NT2/D1 (cell line): ENCODE data around the gene TATDN2.

Experiments used
- SUZ12 ChIP-seq: IDR thresholded peaks from 2 replicates; pipeline ENCODE4 v1.6.1; 2011; ENCODE audit not compliant: insufficient read length, insufficient read depth; ENCODE audit errors: extremely low read depth
- YY1 ChIP-seq: IDR thresholded peaks from 2 replicates; pipeline ENCODE4 v1.6.1; 2011; ENCODE audit not compliant: insufficient read length, insufficient read depth
- ZNF274 ChIP-seq: IDR thresholded peaks from 2 replicates; pipeline ENCODE4 v1.6.1; 2011; ENCODE audit warnings: mild to moderate bottlenecking, low read depth, low read length

DNA sequence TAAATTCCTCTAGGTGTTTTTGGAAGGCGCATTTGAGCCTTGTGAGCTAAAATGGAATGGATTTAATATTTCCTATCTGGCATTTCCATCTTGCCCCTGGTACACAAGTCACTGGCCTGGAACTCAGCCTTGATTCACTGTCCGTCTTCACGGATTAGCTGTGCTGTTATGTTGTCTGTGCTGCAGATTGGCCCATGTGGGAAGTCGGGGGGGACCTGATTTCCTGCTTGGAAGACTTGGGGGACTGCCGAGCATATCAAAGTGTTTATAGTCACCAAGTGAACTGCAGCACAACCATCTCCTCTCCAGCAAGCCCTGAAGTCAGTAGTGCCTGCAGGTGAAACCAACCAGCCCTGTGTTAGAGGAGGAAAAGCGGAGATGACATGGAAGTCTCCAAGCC, 32.3 kb downstream of the TATDN2 start:
- TF ChIP-seq YY1 (no peak), SUZ12 (no peak), ZNF274 (no peak)
